DOHH2 (cell line): ENCODE measurements around the gene BORA.
A peak's percentile ranks its signal among the peaks of the same experiment; 100 is the strongest.
"Not testable (repeated sequence)": the region's sequence is repeated elsewhere in the genome, so short reads cannot be mapped to it uniquely, and the experiment has no call there.

Experiments
- H3F3A ChIP-seq: fragments of 200-600 bp; sonication (generic), shearing (Covaris generic); 2 replicates; pipeline ENCODE4 v1.6.0; 2016; ENCODE audit warnings: antibody characterized with exemption, mild to moderate bottlenecking; ENCODE audit not compliant: control insufficient read depth, insufficient read depth
- H3K27ac ChIP-seq: fragments of 200-600 bp; sonication (generic); 2 replicates; pipeline ENCODE4 v1.5.1; 2014; ENCODE audit warnings: low read depth, mild to moderate bottlenecking, low read length, moderate library complexity
- H3K27me3 ChIP-seq: fragments of 200-600 bp; sonication (generic); 2 replicates; pipeline ENCODE4 v1.6.1; 2014; ENCODE audit warnings: mild to moderate bottlenecking, low read length, mixed read lengths; ENCODE audit not compliant: control insufficient read depth
- H3K36me3 ChIP-seq: fragments of 200-600 bp; sonication (generic); 2 replicates; pipeline ENCODE4 v1.6.1; 2014; ENCODE audit warnings: mild to moderate bottlenecking, low read length, moderate library complexity, mixed read lengths; ENCODE audit not compliant: control insufficient read depth
- H3K4me1 ChIP-seq: fragments of 200-600 bp; sonication (generic); 2 replicates; pipeline ENCODE4 v1.6.1; 2014; ENCODE audit warnings: mild to moderate bottlenecking, low read length, mixed read lengths; ENCODE audit not compliant: control insufficient read depth
- H3K4me2 ChIP-seq: fragments of 200-600 bp; sonication (generic); 2 replicates; pipeline ENCODE4 v1.6.0; 2014; ENCODE audit warnings: mild to moderate bottlenecking, low read length, moderate library complexity
- H3K4me3 ChIP-seq: fragments of 200-600 bp; sonication (generic); 2 replicates; pipeline ENCODE4 v1.5.1; 2014; ENCODE audit warnings: mild to moderate bottlenecking, low read length, mixed read lengths
- H3K79me2 ChIP-seq: fragments of 200-600 bp; sonication (generic); 2 replicates; pipeline ENCODE4 v1.6.1; 2014; ENCODE audit warnings: mild to moderate bottlenecking, low read length, mixed read lengths; ENCODE audit not compliant: control insufficient read depth
- H3K9me2 ChIP-seq: fragments of 200-600 bp; sonication (generic); replicated peaks from 2 replicates; pipeline ENCODE4 v1.6.1; 2014; ENCODE audit warnings: mild to moderate bottlenecking, low read length, mixed read lengths; ENCODE audit not compliant: control insufficient read depth
- H3K9me3 ChIP-seq: fragments of 200-600 bp; sonication (generic); 2 replicates; pipeline ENCODE4 v1.6.1; 2014; ENCODE audit warnings: antibody characterized with exemption, low read length, mixed read lengths; ENCODE audit not compliant: control insufficient read depth, insufficient read depth
- H4K20me1 ChIP-seq: fragments of 200-600 bp; sonication (generic); 2 replicates; pipeline ENCODE4 v1.6.0; 2014; ENCODE audit warnings: low read depth, mild to moderate bottlenecking, antibody characterized with exemption, low read length, moderate library complexity; ENCODE audit not compliant: control insufficient read depth, insufficient read depth
- CTCF ChIP-seq: fragments of 200-600 bp; sonication (generic); IDR thresholded peaks from one replicate; pipeline ENCODE4 v1.5.1; 2014; ENCODE audit warnings: antibody characterized with exemption, mild to moderate bottlenecking, low read depth, low read length; ENCODE audit not compliant: poor library complexity, severe bottlenecking
- EZH2phosphoT487 ChIP-seq: fragments of 200-600 bp; sonication (generic); IDR thresholded peaks from 2 replicates; pipeline ENCODE4 v1.6.1; 2017; ENCODE audit warnings: borderline replicate concordance, mild to moderate bottlenecking, antibody characterized with exemption, low read length, moderate library complexity, mixed read lengths

Gene BORA

GRCh38 chr13:72700509-72700908, 27.2 kb upstream of the BORA start:
- Histone ChIP-seq H3K4me3 (no peak overlapping the region), H3K27ac (no peak overlapping the region), H3K4me1 (no peaks in the 10 kb centered on the region), H3K9me2 (no peaks in the 10 kb centered on the region), H3K4me2 (no peak overlapping the region), H3K9me3 (no peaks in the 10 kb centered on the region), H4K20me1 (no peaks in the 10 kb centered on the region), H3K79me2 (no peaks in the 10 kb centered on the region), H3F3A (no peaks in the 10 kb centered on the region), H3K36me3 (no peaks in the 10 kb centered on the region), H3K27me3 (peaks cover 5% of the 10 kb centered on the region; the same call in 1 of the 2 replicates)
- TF ChIP-seq EZH2phosphoT487 (no peak), CTCF (no peak)

- peaks cover 2% of the 10 kb centered on the region; the same call in 1 of the 2 replicates for H3F3A ChIP-seq
- H3K4me2 ChIP-seq = no peak overlapping the region
- TF ChIP-seq EZH2phosphoT487 = no peak
- TF ChIP-seq CTCF = no peak
- peaks cover 96% of the 10 kb centered on the region for H3K79me2 ChIP-seq
- H3K27ac ChIP-seq = no peak overlapping the region
- peaks cover 96% of the 10 kb centered on the region for H3K36me3 ChIP-seq
- H3K4me1 ChIP-seq = no peaks in the 10 kb centered on the region
- H3K4me3 ChIP-seq = no peak overlapping the region
- no peaks in the 10 kb centered on the region for H4K20me1 ChIP-seq
- no peaks in the 10 kb centered on the region for H3K9me2 ChIP-seq
- peaks cover 5% of the 10 kb centered on the region; the same call in 1 of the 2 replicates for H3K9me3 ChIP-seq
- no peaks in the 10 kb centered on the region for H3K27me3 ChIP-seq
Measured at GRCh38 chr13:72716776-72717175, 10.9 kb upstream of the BORA start.

DNA sequence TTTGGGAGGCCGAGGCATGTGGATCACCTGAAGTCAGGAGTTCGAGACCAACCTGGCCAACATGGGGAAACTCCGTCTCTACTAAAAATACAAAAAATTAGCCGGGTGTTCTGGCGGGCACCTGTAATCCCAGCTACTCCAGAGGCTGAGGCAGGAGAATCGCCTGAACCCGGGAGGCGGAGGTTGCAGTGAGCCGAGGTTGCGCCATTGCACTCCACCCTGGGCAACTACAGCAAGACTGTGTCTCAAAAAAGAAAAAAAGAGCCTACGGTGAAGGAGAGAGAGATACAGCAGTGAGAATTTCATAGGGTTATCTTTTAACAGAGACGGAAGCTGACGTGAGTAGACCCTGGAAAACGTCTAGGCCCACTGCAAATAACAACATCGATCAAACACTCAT, 1.5 kb upstream of the BORA start:
- not testable (repeated sequence) for H3K27ac ChIP-seq, H3K9me3 ChIP-seq, H3K27me3 ChIP-seq, H3F3A ChIP-seq, H3K9me2 ChIP-seq, H4K20me1 ChIP-seq
- peak overlapping the region; percentile 99 for H3K4me3 ChIP-seq
- peaks cover 96% of the 10 kb centered on the region for H3K79me2 ChIP-seq
- H3K4me1 ChIP-seq = peaks cover 49% of the 10 kb centered on the region
- peaks cover 81% of the 10 kb centered on the region for H3K36me3 ChIP-seq
- H3K4me2 ChIP-seq = peak overlapping the region; percentile 91

- no peaks in the 10 kb centered on the region for H3K9me2 ChIP-seq
- peak overlapping the region; percentile 99 for H3K4me3 ChIP-seq
- H3K9me3 ChIP-seq = no peaks in the 10 kb centered on the region
- H3K27ac ChIP-seq = peak overlapping the region; percentile 68
- peaks cover 81% of the 10 kb centered on the region for H3K36me3 ChIP-seq
- H3K27me3 ChIP-seq = no peaks in the 10 kb centered on the region
- H3K4me1 ChIP-seq = peaks cover 49% of the 10 kb centered on the region
- no peaks in the 10 kb centered on the region for H4K20me1 ChIP-seq
- TF ChIP-seq CTCF (no peak), EZH2phosphoT487 (no peak)
- peak overlapping the region; percentile 91 for H3K4me2 ChIP-seq
- H3F3A ChIP-seq = no peaks in the 10 kb centered on the region
- peaks cover 95% of the 10 kb centered on the region for H3K79me2 ChIP-seq
Measured at GRCh38 chr13:72726726-72727416, 852 bp upstream of the BORA start.
